Activated naive CD8-positive, alpha-beta T cell treated with anti-CD3 and anti-CD28 coated beads for 36 hours (primary cell): Measurements from ENCODE around the gene DPP8. TPM values are rescaled to one million over a fixed set of nuclear protein-coding genes. Genes with fewer than 3 reads are reported as not detected.

Source experiments
- DNase-seq: peaks from one replicate; pipeline ENCODE4 v3.0.0; 2021
- H3K27ac Mint-ChIP-seq: one replicate; pipeline ENCODE4 v1.8.0; 2022; ENCODE audit warnings: mild to moderate bottlenecking, moderate library complexity, mixed read lengths
- H3K27me3 Mint-ChIP-seq: one replicate; pipeline ENCODE4 v1.8.0; 2022; ENCODE audit warnings: mild to moderate bottlenecking, mixed read lengths
- H3K36me3 Mint-ChIP-seq: one replicate; pipeline ENCODE4 v1.8.0; 2021; ENCODE audit warnings: mild to moderate bottlenecking, mixed read lengths
- H3K4me1 Mint-ChIP-seq: one replicate; pipeline ENCODE4 v1.8.0; 2021; ENCODE audit warnings: mixed read lengths
- H3K4me3 Mint-ChIP-seq: one replicate; pipeline ENCODE4 v1.8.0; 2022; ENCODE audit warnings: mild to moderate bottlenecking, moderate library complexity, mixed read lengths
- H3K9me3 Mint-ChIP-seq: one replicate; pipeline ENCODE4 v1.8.0; 2022; ENCODE audit warnings: mixed read lengths
- total RNA-seq, 2 experiments: library from RNA; stranded (reverse); gene quantifications; one replicate each; pipeline ENCODE4 v1.2.3, GENCODE V29; 2021

Gene DPP8
- total RNA-seq, 2 experiments from 2014 or later, result 27.1 to 30.8 TPM

GRCh38 chr15:65394936-65395335, 122.6 kb downstream of the DPP8 start:
- H3K9me3 Mint-ChIP-seq, result no peaks in the 10 kb centered on the region
- H3K27ac Mint-ChIP-seq, result no peak overlapping the region
- H3K36me3 Mint-ChIP-seq, result no peaks in the 10 kb centered on the region
- H3K27me3 Mint-ChIP-seq, result peaks cover 62% of the 10 kb centered on the region
- no peak overlapping the region for H3K4me3 Mint-ChIP-seq
- DNase-seq, result no peak
- H3K4me1 Mint-ChIP-seq, result peaks cover 4% of the 10 kb centered on the region

GRCh38 chr15:65394280-65394789, 123.2 kb downstream of the DPP8 start:
- peaks cover 4% of the 10 kb centered on the region for H3K4me1 Mint-ChIP-seq
- no peak overlapping the region for H3K27ac Mint-ChIP-seq
- H3K27me3 Mint-ChIP-seq, result peaks cover 57% of the 10 kb centered on the region
- no peak overlapping the region for H3K4me3 Mint-ChIP-seq
- no peaks in the 10 kb centered on the region for H3K9me3 Mint-ChIP-seq
- no peaks in the 10 kb centered on the region for H3K36me3 Mint-ChIP-seq
- DNase-seq, result no peak

- peaks cover 52% of the 10 kb centered on the region for H3K27me3 Mint-ChIP-seq
- no peak overlapping the region for H3K27ac Mint-ChIP-seq
- DNase-seq, result no peak
- H3K4me3 Mint-ChIP-seq, result no peak overlapping the region
- peaks cover 4% of the 10 kb centered on the region for H3K4me1 Mint-ChIP-seq
- H3K36me3 Mint-ChIP-seq, result no peaks in the 10 kb centered on the region
- no peaks in the 10 kb centered on the region for H3K9me3 Mint-ChIP-seq
Observed at GRCh38 chr15:65393557-65393956, 123.9 kb downstream of the DPP8 start.

GRCh38 chr15:65393091-65393490, 124.4 kb downstream of the DPP8 start:
- Mint-ChIP-seq H3K36me3 (no peaks in the 10 kb centered on the region), H3K4me3 (no peak overlapping the region), H3K27ac (no peak overlapping the region), H3K27me3 (peaks cover 47% of the 10 kb centered on the region), H3K9me3 (no peaks in the 10 kb centered on the region), H3K4me1 (peaks cover 4% of the 10 kb centered on the region)
- DNase-seq, result no peak

Other genes with a start within 250 kb of the DPP8 start
- 10 to 100 TPM; 15.5 to 16.4 TPM for gene PARP16, start 230.8 kb downstream of the DPP8 start, total RNA-seq
- not detected for gene RNU5A-1, start 221.6 kb downstream of the DPP8 start, total RNA-seq
- 10 to 100 TPM in 1 of 2 experiments, not detected in 1; 11.6 TPM for gene RNU5B-1, start 213.0 kb downstream of the DPP8 start, total RNA-seq
- gene IGDCC3, start 139.7 kb downstream of the DPP8 start, total RNA-seq, result not detected
- under 1 TPM; 0.42 to 0.45 TPM for gene IGDCC4, start 94.7 kb downstream of the DPP8 start, total RNA-seq
- gene HACD3, start 12.8 kb upstream of the DPP8 start, total RNA-seq, result 10 to 100 TPM; 43.7 to 46.5 TPM
- 10 to 100 TPM; 62.1 to 66.9 TPM for gene INTS14, start 93.4 kb upstream of the DPP8 start, total RNA-seq
- 1 to 10 TPM; 6.6 to 7.6 TPM for gene SLC24A1, start 104.2 kb upstream of the DPP8 start, total RNA-seq